GM18870 (cell line): Measurements from ENCODE around the gene LRRFIP1.

Source experiments
- ATAC-seq: cut with Tn5 transposase; IDR thresholded peaks from one replicate; pipeline ENCODE4 v1.9.1; 2021; ENCODE audit warnings: moderate library complexity; ENCODE audit not compliant: unreplicated experiment

LRRFIP1 gene

DNA sequence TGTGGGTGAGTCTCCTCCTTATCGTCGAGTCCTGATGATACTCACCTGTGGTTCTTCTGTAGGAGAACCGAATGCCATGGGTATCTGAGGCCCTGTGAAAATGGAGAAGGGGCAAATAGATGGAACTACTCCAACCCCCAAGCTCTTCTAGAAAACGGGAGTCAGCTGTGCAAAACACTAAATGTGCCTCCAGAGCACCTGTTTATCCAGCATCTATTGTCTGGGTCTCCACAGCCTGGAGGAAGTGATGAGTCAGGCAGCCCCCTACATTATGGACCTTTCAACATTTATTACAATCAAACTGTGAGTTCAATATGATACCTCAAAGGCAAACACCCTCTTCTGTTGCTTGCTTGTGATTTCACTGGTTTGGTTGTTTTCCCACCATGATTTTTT, 9.8 kb upstream of the LRRFIP1 start:
- ATAC-seq: no peak

DNA sequence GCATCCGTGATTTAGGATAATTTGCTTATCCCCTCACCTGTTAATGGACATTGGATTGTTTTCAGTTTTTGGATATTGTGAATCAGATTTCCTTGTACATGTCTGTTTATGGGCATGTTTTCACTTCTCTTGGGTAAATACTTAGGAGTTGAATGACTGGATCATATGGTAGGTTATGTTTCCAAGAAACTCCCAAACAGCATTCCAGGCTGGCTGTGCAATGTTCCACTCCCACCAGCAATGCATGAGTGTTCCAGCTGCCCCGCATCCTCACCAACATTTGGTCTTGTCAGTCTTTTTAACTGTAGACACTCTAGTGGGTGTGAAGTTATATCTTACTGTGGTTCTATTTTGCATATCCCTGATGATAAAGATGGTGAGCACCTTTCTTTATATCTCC, 8.9 kb upstream of the LRRFIP1 start:
- no peak for ATAC-seq

DNA sequence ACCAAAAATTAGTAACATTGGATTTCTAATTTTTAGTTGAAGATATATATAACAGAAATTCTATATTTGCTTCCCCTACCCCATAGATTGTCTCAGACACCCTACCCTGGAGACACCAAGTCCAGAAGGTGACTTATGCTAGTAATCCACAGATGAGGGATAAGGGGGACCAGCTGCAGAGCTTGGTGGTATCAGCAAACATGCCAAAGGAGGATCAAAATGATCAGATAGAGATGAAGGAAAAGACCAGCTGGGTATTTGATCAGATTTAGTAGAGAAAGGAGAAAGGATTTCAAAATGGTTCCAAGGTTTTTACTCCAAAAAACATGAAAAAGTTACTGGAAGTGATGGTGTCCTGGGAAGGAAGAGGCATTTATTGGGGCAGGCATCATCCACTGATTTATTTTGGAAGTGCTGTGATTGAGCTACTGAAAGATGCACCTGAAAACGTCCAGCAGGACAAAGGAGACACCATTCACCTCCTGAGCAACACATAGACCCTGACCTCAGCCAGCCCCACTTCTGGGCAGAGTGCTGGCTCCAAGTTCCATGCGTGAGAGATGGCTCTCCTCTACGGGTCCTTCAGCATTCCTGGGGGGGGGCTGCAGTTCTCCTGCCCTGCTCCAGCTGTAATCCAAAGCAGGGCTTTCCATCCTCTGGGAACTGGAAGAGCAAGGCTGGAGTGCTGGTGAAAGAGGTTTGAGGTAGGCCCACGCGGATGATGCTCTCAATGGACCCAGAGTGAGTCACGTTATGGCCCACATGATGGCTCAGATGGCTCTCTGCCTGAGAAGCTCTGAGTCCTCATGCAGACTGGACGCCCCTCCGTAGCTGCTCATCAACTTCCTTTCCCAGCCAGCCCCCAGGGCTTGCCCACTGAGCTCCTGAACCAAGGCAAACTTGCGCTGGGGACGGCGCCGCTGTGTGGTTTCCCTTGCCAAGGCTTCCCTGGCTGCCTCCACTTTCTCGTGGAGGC, 3.7 kb upstream of the LRRFIP1 start:
- ATAC-seq: no peak

DNA sequence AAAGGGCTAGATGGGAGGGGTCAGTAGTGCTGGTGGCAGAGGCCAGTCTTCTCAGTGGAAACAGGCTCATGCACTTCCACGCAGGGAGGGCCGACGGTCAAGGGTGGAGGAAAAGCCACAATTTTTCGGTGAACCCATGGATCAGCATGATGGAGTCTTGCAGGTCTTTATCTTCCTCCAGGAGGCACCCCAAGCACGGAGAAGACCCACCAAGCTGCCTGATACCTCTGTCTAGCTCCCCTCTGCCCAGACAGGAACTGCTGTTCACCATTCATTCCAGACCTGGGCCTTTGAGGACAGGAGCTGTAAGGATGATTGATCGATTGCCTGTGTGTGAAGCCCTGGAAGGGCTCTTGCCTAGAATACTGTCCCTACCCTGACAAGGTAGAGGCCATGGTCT, 2.8 kb upstream of the LRRFIP1 start:
- no peak for ATAC-seq

DNA sequence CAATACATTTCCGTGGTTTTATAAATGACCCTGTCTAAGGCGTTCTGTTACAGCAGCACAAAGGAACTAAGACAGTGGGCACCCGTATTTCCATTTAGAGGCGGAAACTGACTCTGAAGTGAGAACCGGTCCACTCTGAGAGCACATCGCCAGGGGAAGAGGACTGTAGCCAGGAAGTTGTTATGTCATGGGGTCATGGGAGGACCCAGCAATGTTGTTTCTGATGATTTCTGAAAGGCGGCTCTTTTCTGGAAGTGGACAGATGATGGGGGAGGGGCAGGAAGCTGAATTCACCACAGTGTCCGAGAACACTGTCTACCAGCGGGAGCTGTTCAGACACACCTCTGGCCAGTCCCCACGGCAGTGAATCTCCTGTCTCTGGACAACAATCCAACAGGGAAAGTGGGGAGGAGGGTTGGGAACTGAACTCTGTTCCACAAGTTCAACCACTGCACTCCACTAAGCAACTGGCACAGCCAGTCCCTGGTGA, 2.1 kb upstream of the LRRFIP1 start:
- no peak for ATAC-seq

DNA sequence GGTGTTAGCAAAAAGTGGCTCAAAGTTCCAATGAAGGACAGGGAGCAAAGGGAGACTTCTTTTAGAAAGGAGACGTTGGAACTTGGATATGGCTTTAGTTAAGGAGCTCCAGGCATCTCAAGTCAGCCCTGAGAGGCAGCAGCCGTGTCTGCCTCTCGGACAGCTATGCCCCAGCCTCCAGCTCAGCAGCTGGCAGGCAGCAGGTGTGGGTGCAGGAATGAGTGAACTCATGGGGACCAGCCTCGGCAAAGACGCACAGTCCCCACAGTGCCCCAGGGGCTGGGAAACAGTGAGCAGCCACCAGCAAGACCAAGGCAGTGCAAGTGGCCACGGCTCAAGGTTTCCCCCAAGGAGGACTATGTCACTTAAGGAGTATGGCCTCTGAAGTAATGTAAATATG, 1.6 kb upstream of the LRRFIP1 start:
- no peak for ATAC-seq

DNA sequence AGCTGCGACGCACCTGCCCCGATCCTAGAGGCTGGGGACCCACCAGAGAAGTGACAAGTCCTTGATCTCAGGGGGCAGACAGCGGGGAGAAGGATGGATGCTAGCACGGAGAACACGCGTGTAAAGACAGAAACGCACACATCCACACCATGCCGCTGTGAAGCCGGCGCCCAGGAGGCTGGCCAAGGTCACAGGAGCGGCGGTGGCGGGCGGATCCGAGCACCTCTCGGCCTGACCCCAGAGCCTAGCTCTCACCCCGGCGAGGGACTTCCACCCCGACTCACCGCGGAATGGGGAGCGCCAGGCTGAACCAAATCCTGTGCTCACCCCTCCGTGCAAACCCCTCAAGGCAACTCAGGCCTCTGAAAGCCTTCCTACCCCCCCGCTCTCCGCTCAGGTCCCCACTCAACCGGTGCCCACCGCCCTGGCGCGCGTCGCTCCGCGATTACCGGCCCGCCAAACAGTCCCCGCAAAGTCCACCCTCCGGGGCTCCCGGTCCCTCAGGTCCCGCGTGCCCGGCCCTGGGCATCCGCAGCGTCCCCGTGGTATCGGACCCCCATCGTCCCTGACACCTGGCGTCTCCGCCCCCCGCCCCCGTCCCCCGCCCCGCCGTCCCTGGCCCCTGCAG, 460 bp upstream of the LRRFIP1 start:
- ATAC-seq: no peak

DNA sequence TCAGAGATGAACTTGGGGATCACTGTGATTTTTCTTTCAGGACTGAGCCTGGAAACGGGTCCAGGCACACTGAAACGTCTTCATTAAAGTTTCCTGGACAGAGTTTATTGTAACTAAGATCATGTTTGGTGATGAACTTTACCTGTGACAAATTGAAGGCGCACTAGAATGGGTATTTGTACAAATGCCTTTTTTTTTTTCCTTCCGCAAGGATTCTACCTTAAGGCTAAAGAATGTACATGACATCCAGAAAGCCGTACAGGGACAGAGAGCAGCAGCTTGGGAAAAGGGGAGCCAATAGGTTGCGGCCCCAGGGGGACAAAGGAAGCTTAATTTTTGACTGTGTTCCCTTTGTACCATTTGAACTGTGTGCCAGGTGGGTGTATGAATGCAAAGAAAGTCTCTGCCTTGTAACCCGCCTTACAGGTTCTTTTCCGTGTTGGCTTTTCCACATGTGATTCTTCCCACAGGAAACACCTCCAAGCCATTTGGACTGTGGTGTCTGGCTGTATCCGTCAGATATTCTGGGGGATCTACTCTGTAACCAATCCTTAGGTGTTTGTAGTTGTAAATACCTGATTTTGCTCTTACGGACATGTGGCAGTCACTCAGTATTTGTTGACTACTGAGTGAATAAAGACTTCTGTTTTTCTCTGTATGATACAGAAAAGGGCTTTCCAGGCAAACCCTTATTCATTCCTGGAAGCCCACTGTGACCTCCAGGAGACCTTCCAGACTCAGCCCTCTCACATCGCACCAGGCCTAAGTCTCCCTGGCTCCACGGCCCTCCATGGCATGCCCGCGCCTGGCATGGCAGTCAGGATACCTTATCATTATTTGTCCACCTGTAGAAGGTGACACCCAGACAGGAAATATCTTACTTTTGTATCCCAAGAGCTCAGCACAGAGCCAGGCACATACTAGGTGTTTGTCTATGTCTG, 1.1 kb downstream of the LRRFIP1 start:
- ATAC-seq: no peak

DNA sequence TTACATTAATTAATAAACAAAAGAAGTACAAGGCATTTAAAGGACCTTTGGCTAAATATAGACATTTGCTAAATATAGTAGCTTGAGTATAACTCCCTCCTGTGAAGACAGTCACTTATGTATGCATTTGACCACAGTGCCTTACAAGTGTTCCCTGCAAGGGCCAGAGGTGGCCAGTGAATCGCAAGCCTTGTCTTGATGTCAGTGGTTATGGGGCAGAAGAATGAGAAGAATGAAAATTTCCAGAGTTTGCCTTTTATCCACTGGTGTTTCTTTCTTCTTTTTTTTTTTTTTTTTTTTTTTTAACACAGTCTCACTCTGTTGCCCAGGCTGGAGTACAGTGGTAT, 1.8 kb downstream of the LRRFIP1 start:
- ATAC-seq: no peak

DNA sequence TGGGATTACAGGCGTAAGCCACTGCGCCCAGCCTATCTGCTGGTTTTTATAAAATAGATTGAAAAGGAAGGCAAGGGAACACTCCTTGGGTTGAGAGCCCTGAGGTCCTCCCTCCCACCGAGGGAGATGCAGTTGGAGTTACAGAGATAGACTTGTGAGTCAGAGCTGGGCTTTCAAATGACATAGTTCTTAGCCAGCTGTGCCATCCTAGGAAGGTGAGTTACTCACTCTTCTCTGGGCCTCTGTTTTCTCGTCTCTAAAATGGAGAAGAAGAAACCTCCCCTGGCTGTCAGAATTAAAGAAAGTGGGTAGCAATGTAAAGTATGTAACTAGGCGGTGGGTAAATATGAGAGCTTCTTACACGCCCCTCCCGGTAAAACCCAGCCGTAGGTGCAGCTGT, 2.4 kb downstream of the LRRFIP1 start:
- no peak for ATAC-seq

DNA sequence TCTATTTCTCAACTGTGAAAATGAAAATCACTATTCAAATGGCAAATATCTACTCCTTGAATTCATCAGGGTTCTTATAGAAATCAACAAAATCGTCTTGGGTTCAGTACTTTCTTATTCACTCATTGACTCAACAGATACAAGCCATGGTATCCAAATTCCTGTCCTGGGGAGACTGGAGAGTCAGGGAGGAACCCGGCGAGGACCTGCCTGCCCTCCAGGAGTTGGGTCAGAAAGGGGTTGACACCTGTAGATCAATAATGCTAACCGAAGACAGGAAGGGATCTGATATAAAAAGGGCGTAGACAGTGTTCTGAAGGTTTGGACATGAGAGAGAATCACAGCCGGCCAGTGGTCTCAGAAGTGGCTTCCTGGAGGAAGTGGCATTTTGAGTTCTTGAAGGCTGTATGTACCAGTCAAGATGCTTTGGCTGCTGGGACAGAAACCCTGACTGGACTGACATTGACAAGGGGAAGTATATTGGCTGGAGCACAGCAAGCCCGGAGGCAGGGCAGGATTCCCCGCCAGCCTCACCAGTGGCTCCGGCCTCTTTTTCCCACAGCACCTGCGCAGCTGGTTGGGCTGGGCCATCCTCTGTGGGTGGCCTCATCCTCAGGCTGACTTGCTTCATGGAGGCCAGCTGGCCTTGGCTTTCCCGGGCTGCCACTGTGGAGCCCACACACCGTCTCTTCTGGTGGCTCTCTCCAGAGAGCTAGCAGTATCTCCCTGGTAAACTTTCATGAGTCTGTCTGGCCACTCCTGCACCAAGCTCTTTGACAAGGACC, 3.0 kb downstream of the LRRFIP1 start:
- ATAC-seq: no peak

DNA sequence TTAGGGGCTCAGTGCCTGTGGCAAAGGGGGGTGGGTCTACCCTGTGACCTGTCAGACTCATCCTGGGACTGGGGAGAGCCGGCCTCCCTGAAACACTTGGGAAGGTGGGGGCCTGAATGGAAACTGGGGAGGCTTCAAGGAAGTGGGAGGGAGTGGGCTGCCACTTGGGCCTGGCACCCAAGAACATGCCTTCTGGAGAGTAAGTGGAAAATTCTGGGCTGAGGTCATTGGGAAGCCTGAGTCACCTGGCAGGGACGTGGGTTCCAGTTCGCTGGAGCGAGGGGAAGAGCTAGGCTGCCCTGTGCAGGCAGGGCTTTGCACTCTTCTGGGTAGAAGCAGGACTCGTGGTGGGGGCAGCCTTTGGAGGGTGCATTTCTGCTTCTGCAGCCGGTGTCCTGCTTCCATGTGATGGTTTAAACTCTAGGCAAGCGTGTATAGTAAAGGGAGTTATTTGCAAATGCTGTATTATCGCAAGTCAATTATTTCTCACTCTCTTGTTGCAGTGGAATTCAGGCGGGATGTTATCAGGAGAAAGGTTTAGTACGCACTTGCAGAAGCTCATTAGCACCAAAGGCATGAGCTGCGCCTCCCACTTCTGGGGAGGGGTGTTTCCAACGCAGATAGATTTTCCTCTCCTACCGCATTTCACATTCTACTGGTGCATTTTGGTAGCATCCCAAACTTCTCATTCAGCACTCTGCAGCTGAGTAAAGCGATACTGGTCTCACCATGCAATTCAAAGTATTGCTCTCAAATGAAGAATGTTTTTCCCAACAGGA, 3.8 kb downstream of the LRRFIP1 start:
- no peak for ATAC-seq

DNA sequence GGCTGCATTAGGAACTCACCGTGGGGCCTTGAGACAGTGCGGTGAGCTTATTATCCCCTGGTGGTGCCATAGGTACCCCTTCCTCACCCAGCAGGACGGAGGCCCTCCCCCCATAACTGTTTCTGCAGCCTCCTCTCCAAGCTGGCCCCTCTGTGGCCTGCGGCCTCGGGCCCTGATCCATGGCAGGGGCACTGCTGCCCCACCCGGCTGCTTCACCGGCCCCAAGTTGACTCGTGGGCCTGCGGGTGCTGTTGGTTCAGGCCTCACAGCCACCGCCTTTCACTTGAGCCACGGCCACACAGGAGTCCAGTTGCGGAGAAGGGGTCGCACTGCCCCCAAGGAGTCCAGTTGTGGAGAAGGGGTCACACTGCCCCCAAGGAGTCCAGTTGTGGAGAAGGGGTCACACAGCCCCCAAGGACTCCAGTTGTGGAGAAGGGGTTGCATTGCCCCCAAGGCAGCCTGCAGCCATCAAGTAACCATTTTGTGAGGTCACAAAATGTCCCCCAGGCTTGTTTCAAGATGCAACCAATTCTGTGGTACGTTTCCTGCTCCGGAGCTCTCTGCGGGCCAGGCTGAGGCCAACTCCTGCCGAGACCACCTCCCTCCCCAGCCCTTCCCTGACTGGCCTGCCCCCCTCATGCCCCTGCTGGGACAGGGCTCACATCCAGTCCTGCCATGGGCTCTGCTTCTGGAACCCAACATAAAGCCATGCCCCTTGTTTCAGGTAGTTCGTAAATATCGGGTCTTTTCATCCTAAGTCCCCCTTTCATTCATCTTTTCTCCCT, 4.6 kb downstream of the LRRFIP1 start:
- ATAC-seq: no peak

DNA sequence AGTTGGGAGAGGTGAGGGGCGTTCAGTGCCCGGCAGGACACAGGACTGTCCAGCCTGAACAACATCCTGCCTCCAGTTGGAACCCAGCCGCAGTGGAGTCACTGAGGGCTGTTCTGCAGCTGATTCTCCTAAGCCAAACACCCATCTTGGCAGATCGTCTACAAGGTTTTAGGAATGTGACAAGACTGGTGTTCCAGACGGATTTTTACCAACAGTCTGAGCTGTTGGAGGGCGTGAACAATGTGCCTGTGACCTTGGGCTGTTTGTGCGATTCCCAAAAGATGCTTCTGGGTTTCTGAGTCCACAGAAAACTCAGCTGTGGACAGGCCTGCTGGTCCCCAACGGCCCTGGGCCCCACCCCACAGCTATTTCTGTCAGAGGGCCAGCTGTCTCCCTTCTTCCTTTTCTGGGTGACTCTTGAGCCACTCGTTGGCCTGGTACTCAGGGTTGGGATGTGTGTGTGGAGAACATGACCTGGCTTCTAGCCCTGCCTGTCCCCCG, 5.7 kb downstream of the LRRFIP1 start:
- ATAC-seq: no peak

DNA sequence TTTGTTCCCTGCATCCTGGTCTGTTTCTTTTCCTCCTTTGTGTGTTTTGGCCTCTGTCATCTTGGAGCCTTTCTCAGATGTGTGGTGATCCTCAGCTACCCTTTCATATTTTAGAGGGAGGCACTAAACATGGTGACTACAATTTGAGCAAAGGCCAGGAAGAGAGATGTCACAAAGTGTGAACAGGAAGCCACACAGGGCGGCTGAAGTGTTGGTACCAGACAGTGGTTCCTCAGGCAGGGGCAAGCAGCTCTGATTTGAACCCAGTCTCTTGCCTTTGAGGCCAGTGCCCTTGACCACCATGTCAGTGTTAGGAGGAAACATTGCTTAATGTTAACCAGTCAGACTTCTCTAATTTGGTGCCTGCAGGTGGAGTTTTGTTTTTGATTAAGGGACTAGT, 9.2 kb downstream of the LRRFIP1 start:
- no peak for ATAC-seq

DNA sequence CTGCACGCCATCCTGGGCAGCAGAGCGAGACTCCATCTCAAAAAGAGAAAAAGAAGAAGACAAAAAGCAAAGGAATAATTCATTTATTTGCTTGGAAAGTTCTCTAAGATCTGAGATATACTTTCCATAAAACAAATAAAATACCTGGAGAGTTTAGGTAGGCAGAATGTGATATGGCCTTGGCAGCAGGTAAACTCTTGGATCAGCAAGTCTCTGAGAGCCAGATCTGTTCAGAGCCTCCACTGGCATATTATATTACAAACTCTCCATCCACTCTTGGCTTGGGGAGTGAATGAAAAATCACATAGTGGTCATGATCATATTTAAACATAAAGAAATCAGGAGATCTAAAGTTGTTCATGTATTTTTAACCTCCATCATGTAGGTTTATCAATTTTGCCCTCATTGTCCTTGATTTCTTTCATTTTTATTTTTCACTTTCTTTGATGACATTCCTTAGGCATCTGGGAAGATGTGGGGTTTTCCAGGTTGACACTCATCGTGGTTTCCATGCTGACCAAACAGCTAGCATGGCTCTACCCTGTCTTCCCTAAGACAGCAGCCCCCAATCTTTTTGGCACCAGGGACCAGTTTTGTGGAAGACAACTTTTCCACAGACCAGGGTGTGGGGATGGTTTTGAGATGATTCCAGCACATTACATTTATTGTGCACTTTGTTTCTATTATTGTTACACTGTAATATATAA, 10.2 kb downstream of the LRRFIP1 start:
- no peak for ATAC-seq

DNA sequence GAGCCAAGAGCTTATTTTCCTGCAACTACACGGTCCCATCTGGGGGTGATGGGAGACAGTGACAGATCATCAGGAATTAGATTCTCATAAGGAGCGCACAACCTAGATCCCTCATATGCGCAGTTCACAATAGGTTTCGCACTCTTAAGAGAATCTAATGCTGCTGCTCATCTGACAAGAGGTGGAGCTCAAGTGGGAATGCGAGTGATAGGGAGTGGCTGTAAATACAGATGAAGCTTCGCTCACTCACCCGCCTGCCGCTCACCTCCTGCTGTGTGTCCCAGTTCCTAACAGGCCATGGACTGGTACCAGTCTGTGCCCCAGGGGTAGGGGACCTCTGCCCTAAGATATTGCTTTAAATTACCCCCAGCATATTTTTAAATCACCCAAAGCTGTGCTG, 10.8 kb downstream of the LRRFIP1 start:
- no peak for ATAC-seq
